ENCODE data around the gene ZNF527.
"Not testable (repeated sequence)": the region's sequence is repeated elsewhere in the genome, so short reads cannot be mapped to it uniquely, and the experiment has no call there.

The ZNF527 gene

GRCh38 chr19:37346091-37346490 lies 24.8 kb upstream of the ZNF527 start:
- H3K4me3 ChIP-seq (ENCODE audit: control insufficient read depth, low read depth, low read length): no peak overlapping the region
- no peak for DNase-seq (ENCODE audit: low read depth)
- TF ChIP-seq CTCF (IDR thresholded peaks at IDR 0.05; ENCODE audit: control insufficient read depth, insufficient read depth, low read depth, low read length, missing control alignments): no peak

- H3K4me3 ChIP-seq (ENCODE audit: control insufficient read depth, low read depth, low read length): no peak overlapping the region
- TF ChIP-seq CTCF (IDR thresholded peaks at IDR 0.05; ENCODE audit: control insufficient read depth, insufficient read depth, low read depth, low read length, missing control alignments): no peak
- no peak for DNase-seq (ENCODE audit: low read depth)
These were observed 22.8 kb upstream of the ZNF527 start for GRCh38 chr19:37348060-37348459.

- H3K4me3 ChIP-seq (ENCODE audit: control insufficient read depth, low read depth, low read length): no peak overlapping the region
- TF ChIP-seq CTCF (IDR thresholded peaks at IDR 0.05; ENCODE audit: control insufficient read depth, insufficient read depth, low read depth, low read length, missing control alignments): no peak
- no peak for DNase-seq (ENCODE audit: low read depth)
These were observed 16.9 kb upstream of the ZNF527 start for GRCh38 chr19:37353968-37354367.

- no peak for DNase-seq (ENCODE audit: low read depth)
- no peak for TF ChIP-seq CTCF (IDR thresholded peaks at IDR 0.05; ENCODE audit: control insufficient read depth, insufficient read depth, low read depth, low read length, missing control alignments)
- H3K4me3 ChIP-seq (ENCODE audit: control insufficient read depth, low read depth, low read length): no peak overlapping the region
These were observed 15.0 kb upstream of the ZNF527 start for GRCh38 chr19:37355901-37356300.

GRCh38 chr19:37361994-37362393 lies 8.9 kb upstream of the ZNF527 start:
- TF ChIP-seq CTCF (IDR thresholded peaks at IDR 0.05; ENCODE audit: control insufficient read depth, insufficient read depth, low read depth, low read length, missing control alignments): no peak
- no peak for DNase-seq (ENCODE audit: low read depth)
- H3K4me3 ChIP-seq (ENCODE audit: control insufficient read depth, low read depth, low read length): no peak overlapping the region

- DNase-seq (ENCODE audit: low read depth): no peak
- peak; percentile 6 for TF ChIP-seq CTCF (IDR thresholded peaks at IDR 0.05; ENCODE audit: control insufficient read depth, insufficient read depth, low read depth, low read length, missing control alignments)
- no peak overlapping the region for H3K4me3 ChIP-seq (ENCODE audit: control insufficient read depth, low read depth, low read length)
These were observed 8.2 kb upstream of the ZNF527 start for GRCh38 chr19:37362733-37363132.

GRCh38 chr19:37370386-37370879 lies 466 bp upstream of the ZNF527 start:
- peak overlapping the region; percentile 84 for H3K4me3 ChIP-seq (ENCODE audit: control insufficient read depth, low read depth, low read length)
- not testable (repeated sequence) for DNase-seq (ENCODE audit: low read depth)
